Panc1 (cell line): ENCODE results near the gene PTPRK. TPM values are rescaled to one million over a fixed set of nuclear protein-coding genes. Genes with fewer than 3 reads are reported as not detected.

Experiments
- ATAC-seq: fragments of 200-7000 bp; cut with Tn5 transposase; 2 replicates; pipeline ENCODE4 v1.9.1; 2020; ENCODE audit warnings: mild to moderate bottlenecking, moderate library complexity
- BruUV-seq: library from RNA; stranded (reverse); fragments of 400-500 nt; replicated peaks from 2 replicates; lab custom pipeline; 2021; lab: Mats Ljungman, UMichigan
- CTCF ChIA-PET: fragments of 300-600 bp; sonication (Branson Sonifier 250); formaldehyde crosslinking; loops from one replicate; lab custom pipeline; 2022; ENCODE audit warnings: antibody characterized with exemption; lab: Charles Lee
- POLR2A ChIA-PET: fragments of 300-600 bp; sonication (Branson Sonifier 250); formaldehyde crosslinking; loops from one replicate; lab custom pipeline; 2022; ENCODE audit warnings: antibody characterized with exemption; lab: Charles Lee
- DNase-seq: peaks from one replicate; pipeline ENCODE4 v3.0.0-alpha.2; 2010; ENCODE audit warnings: low read depth, low spot score
- H3K27ac ChIP-seq: 2 replicates; pipeline ENCODE4 v1.5.1; 2011; ENCODE audit warnings: mild to moderate bottlenecking, low read length, inconsistent platforms
- H3K27me3 ChIP-seq: fragments of 200-500 bp; sonication (Bioruptor generic); 2 replicates; pipeline ENCODE4 v1.6.0; 2014; ENCODE audit warnings: low read length, inconsistent platforms; ENCODE audit not compliant: control insufficient read depth, insufficient read depth
- H3K36me3 ChIP-seq: fragments of 200-500 bp; sonication (Bioruptor generic); 2 replicates; pipeline ENCODE4 v1.5.1; 2014; ENCODE audit warnings: inconsistent platforms, mild to moderate bottlenecking, low read length, moderate library complexity; ENCODE audit not compliant: control insufficient read depth, insufficient read depth
- H3K4me1 ChIP-seq: 2 replicates; pipeline ENCODE4 v1.5.1; 2011; ENCODE audit warnings: inconsistent platforms, mild to moderate bottlenecking, low read length, moderate library complexity; ENCODE audit not compliant: control insufficient read depth, insufficient read depth
- H3K4me3 ChIP-seq, 2 experiments: 2 replicates each; pipeline ENCODE4 v1.5.1; 2011 to 2012; ENCODE audit warnings: low read depth in 2 of 2, low read length in 2 of 2, mild to moderate bottlenecking in 2 of 2, inconsistent platforms in 1 of 2, moderate library complexity in 1 of 2
- H3K9me3 ChIP-seq: fragments of 200-500 bp; sonication (Bioruptor generic); 2 replicates; pipeline ENCODE4 v1.5.1; 2014; ENCODE audit warnings: low read depth, mild to moderate bottlenecking, inconsistent platforms, low read length, moderate library complexity; ENCODE audit not compliant: control insufficient read depth, insufficient read depth
- CTCF ChIP-seq: fragments of 450-650 bp; IDR thresholded peaks from 2 replicates; pipeline ENCODE4 v1.5.1; 2017; ENCODE audit warnings: mild to moderate bottlenecking
- POLR2AphosphoS5 ChIP-seq: IDR thresholded peaks from 2 replicates; pipeline ENCODE4 v1.6.1; 2012; ENCODE audit warnings: mild to moderate bottlenecking, low read depth, low read length, moderate library complexity
- REST ChIP-seq, 2 experiments: IDR thresholded peaks; 2 replicates each; pipeline ENCODE4 v1.6.1; 2011 to 2012; ENCODE audit warnings: low read depth in 2 of 2, control low read depth in 1 of 2, low read length in 1 of 2, mild to moderate bottlenecking in 1 of 2, moderate library complexity in 1 of 2; ENCODE audit not compliant: insufficient read depth in 1 of 2
- SIN3A ChIP-seq: IDR thresholded peaks from 2 replicates; pipeline ENCODE4 v1.6.1; 2012; ENCODE audit warnings: low read depth, mild to moderate bottlenecking, low read length, moderate library complexity, borderline replicate concordance; ENCODE audit not compliant: insufficient read depth
- TCF7L2 ChIP-seq: IDR thresholded peaks from 2 replicates; pipeline ENCODE4 v1.6.1; 2011; ENCODE audit warnings: mild to moderate bottlenecking, low read depth, low read length, inconsistent platforms
- in situ Hi-C: cut with HindIII; loops from 2 replicates; pipeline ENCODE4 v1.10.0; 2016; ENCODE audit warnings: low sequenced_read_pairs, low pct_unique_long_range_greater_than_20kb
- intact Hi-C: fragments of 100-400 bp; cut with micrococcal nuclease; formaldehyde crosslinking; loops from one replicate; pipeline ENCODE4 v1.10.0; 2022; ENCODE audit not compliant: unreplicated experiment
- total RNA-seq: library from RNA; stranded (reverse); gene quantifications from one replicate; pipeline ENCODE4 v1.2.1, GENCODE V29; 2021; ENCODE audit not compliant: unreplicated experiment

Gene PTPRK
- total RNA-seq, 1 experiment from 2014 or later, result 61.8 TPM

- ChIA-PET POLR2A (interaction anchor here (0.5 kb wide), 1 partner anchor 97 kb away, joined by 14 read pairs; no protein-coding TSS in a partner anchor), CTCF (no interaction called here)
- Histone ChIP-seq H3K4me3 (no peak overlapping the region), H3K4me1 (peaks cover 9% of the 10 kb centered on the region; the same call in 1 of the 2 replicates), H3K9me3 (no peaks in the 10 kb centered on the region), H3K27ac (no peak overlapping the region), H3K36me3 (no peaks in the 10 kb centered on the region), H3K27me3 (no peaks in the 10 kb centered on the region)
- ATAC-seq, result no peak
- TF ChIP-seq REST (IDR thresholded peaks at IDR 0.05; ENCODE audit: insufficient read depth in 1 of 2, low read depth in 2 of 2, low read length in 1 of 2), result no peak
- no peak for TF ChIP-seq POLR2AphosphoS5
- no peak for TF ChIP-seq SIN3A
- no peak for TF ChIP-seq TCF7L2
- no TSS peak for BruUV-seq
- intact Hi-C loops, result no loop called here
- in situ Hi-C loops, result no loop called here
- DNase-seq, result no peak
These were observed 253.5 kb downstream of the PTPRK start for GRCh38 chr6:128266946-128267345.

- intact Hi-C loops (no loop called here), in situ Hi-C loops (no loop called here)
- H3K27ac ChIP-seq, result no peak overlapping the region
- peaks cover 2% of the 10 kb centered on the region; the same call in 1 of the 2 replicates for H3K4me1 ChIP-seq
- no peaks in the 10 kb centered on the region for H3K36me3 ChIP-seq
- TF ChIP-seq TCF7L2 (no peak), CTCF (no peak), SIN3A (no peak), POLR2AphosphoS5 (no peak)
- no peaks in the 10 kb centered on the region for H3K27me3 ChIP-seq
- no peak overlapping the region for H3K4me3 ChIP-seq
- no peak for DNase-seq
- POLR2A ChIA-PET, result no interaction called here
- CTCF ChIA-PET, result no interaction called here
- no peaks in the 10 kb centered on the region for H3K9me3 ChIP-seq
- BruUV-seq, result no TSS peak
- no peak for ATAC-seq
These were observed 254.7 kb downstream of the PTPRK start for GRCh38 chr6:128265706-128266105.
